Measurements from ENCODE around the gene MGAT5.
A peak's percentile ranks its signal among the peaks of the same experiment; 100 is the strongest.

Gene MGAT5

GRCh38 chr2:134220344-134220974 lies 33.4 kb upstream of the MGAT5 start:
- H3K4me1 Mint-ChIP-seq, result peaks cover 56% of the 10 kb centered on the region
- H3K4me3 Mint-ChIP-seq, result no peak overlapping the region
- DNase-seq (ENCODE audit: low spot score in 2 of 2) (no peak), ATAC-seq (replicated peaks; ENCODE audit: extremely low read depth, poor library complexity, severe bottlenecking) (no peak)
- H3K27ac Mint-ChIP-seq (ENCODE audit: low read depth), result no peak overlapping the region
- H3K36me3 Mint-ChIP-seq (ENCODE audit: insufficient read depth), result peaks cover 4% of the 10 kb centered on the region
- H3K9me3 Mint-ChIP-seq, result no peaks in the 10 kb centered on the region
- H3K27me3 Mint-ChIP-seq, result no peaks in the 10 kb centered on the region

- ATAC-seq (replicated peaks; ENCODE audit: extremely low read depth, poor library complexity, severe bottlenecking) (no peak), DNase-seq (ENCODE audit: low spot score in 2 of 2) (no peak)
- no peak overlapping the region for H3K27ac Mint-ChIP-seq (ENCODE audit: low read depth)
- H3K27me3 Mint-ChIP-seq, result no peaks in the 10 kb centered on the region
- no peaks in the 10 kb centered on the region for H3K36me3 Mint-ChIP-seq (ENCODE audit: insufficient read depth)
- H3K4me3 Mint-ChIP-seq, result no peak overlapping the region
- peaks cover 59% of the 10 kb centered on the region for H3K4me1 Mint-ChIP-seq
- no peaks in the 10 kb centered on the region for H3K9me3 Mint-ChIP-seq
Measured at GRCh38 chr2:134224005-134224404, 29.9 kb upstream of the MGAT5 start.

- no peaks in the 10 kb centered on the region for H3K36me3 Mint-ChIP-seq (ENCODE audit: insufficient read depth)
- DNase-seq (ENCODE audit: low spot score in 2 of 2), result no peak
- H3K27ac Mint-ChIP-seq (ENCODE audit: low read depth), result no peak overlapping the region
- peaks cover 55% of the 10 kb centered on the region for H3K4me1 Mint-ChIP-seq
- H3K9me3 Mint-ChIP-seq, result no peaks in the 10 kb centered on the region
- no peak for ATAC-seq (replicated peaks; ENCODE audit: extremely low read depth, poor library complexity, severe bottlenecking)
- H3K27me3 Mint-ChIP-seq, result no peaks in the 10 kb centered on the region
- H3K4me3 Mint-ChIP-seq, result no peak overlapping the region
Measured at GRCh38 chr2:134225173-134225572, 28.7 kb upstream of the MGAT5 start.

GRCh38 chr2:134225841-134226240 lies 28.0 kb upstream of the MGAT5 start:
- no peaks in the 10 kb centered on the region for H3K36me3 Mint-ChIP-seq (ENCODE audit: insufficient read depth)
- no peak overlapping the region for H3K27ac Mint-ChIP-seq (ENCODE audit: low read depth)
- peaks cover 54% of the 10 kb centered on the region for H3K4me1 Mint-ChIP-seq
- DNase-seq (ENCODE audit: low spot score in 2 of 2) (no peak), ATAC-seq (replicated peaks; ENCODE audit: extremely low read depth, poor library complexity, severe bottlenecking) (no peak)
- H3K4me3 Mint-ChIP-seq, result no peak overlapping the region
- no peaks in the 10 kb centered on the region for H3K9me3 Mint-ChIP-seq
- H3K27me3 Mint-ChIP-seq, result no peaks in the 10 kb centered on the region

GRCh38 chr2:134226601-134227000 lies 27.3 kb upstream of the MGAT5 start:
- no peak overlapping the region for H3K4me3 Mint-ChIP-seq
- peaks cover 54% of the 10 kb centered on the region for H3K4me1 Mint-ChIP-seq
- no peak overlapping the region for H3K27ac Mint-ChIP-seq (ENCODE audit: low read depth)
- H3K27me3 Mint-ChIP-seq, result no peaks in the 10 kb centered on the region
- no peaks in the 10 kb centered on the region for H3K36me3 Mint-ChIP-seq (ENCODE audit: insufficient read depth)
- H3K9me3 Mint-ChIP-seq, result no peaks in the 10 kb centered on the region
- no peak for DNase-seq (ENCODE audit: low spot score in 2 of 2)
- no peak for ATAC-seq (replicated peaks; ENCODE audit: extremely low read depth, poor library complexity, severe bottlenecking)

- peaks cover 5% of the 10 kb centered on the region for H3K9me3 Mint-ChIP-seq
- H3K27ac Mint-ChIP-seq (ENCODE audit: low read depth), result no peak overlapping the region
- H3K36me3 Mint-ChIP-seq (ENCODE audit: insufficient read depth), result peaks cover 2% of the 10 kb centered on the region
- ATAC-seq (replicated peaks; ENCODE audit: extremely low read depth, poor library complexity, severe bottlenecking), result no peak
- H3K4me1 Mint-ChIP-seq, result peaks cover 65% of the 10 kb centered on the region
- no peaks in the 10 kb centered on the region for H3K27me3 Mint-ChIP-seq
- no peak overlapping the region for H3K4me3 Mint-ChIP-seq
- DNase-seq (ENCODE audit: low spot score in 2 of 2), result no peak
Measured at GRCh38 chr2:134227666-134228065, 26.2 kb upstream of the MGAT5 start.

- peaks cover 2% of the 10 kb centered on the region for H3K36me3 Mint-ChIP-seq (ENCODE audit: insufficient read depth)
- peaks cover 73% of the 10 kb centered on the region for H3K4me1 Mint-ChIP-seq
- H3K9me3 Mint-ChIP-seq, result peaks cover 5% of the 10 kb centered on the region
- DNase-seq (ENCODE audit: low spot score in 2 of 2), result no peak
- no peaks in the 10 kb centered on the region for H3K27me3 Mint-ChIP-seq
- H3K4me3 Mint-ChIP-seq, result peak overlapping the region; percentile 27
- ATAC-seq (replicated peaks; ENCODE audit: extremely low read depth, poor library complexity, severe bottlenecking), result no peak
- H3K27ac Mint-ChIP-seq (ENCODE audit: low read depth), result no peak overlapping the region
Measured at GRCh38 chr2:134228493-134228903, 25.4 kb upstream of the MGAT5 start.

- Mint-ChIP-seq H3K27me3 (no peaks in the 10 kb centered on the region), H3K27ac (ENCODE audit: low read depth) (peak overlapping the region; percentile 6), H3K9me3 (peaks cover 5% of the 10 kb centered on the region), H3K4me1 (peaks cover 84% of the 10 kb centered on the region), H3K4me3 (no peak overlapping the region), H3K36me3 (ENCODE audit: insufficient read depth) (peaks cover 2% of the 10 kb centered on the region)
- DNase-seq (ENCODE audit: low spot score in 2 of 2), result no peak
- no peak for ATAC-seq (replicated peaks; ENCODE audit: extremely low read depth, poor library complexity, severe bottlenecking)
Measured at GRCh38 chr2:134229540-134229939, 24.3 kb upstream of the MGAT5 start.

GRCh38 chr2:134230885-134231284 lies 23.0 kb upstream of the MGAT5 start:
- Mint-ChIP-seq H3K27ac (ENCODE audit: low read depth) (no peak overlapping the region), H3K4me3 (no peak overlapping the region), H3K9me3 (peaks cover 5% of the 10 kb centered on the region), H3K4me1 (peaks cover 88% of the 10 kb centered on the region), H3K27me3 (no peaks in the 10 kb centered on the region), H3K36me3 (ENCODE audit: insufficient read depth) (peaks cover 2% of the 10 kb centered on the region)
- no peak for DNase-seq (ENCODE audit: low spot score in 2 of 2)
- no peak for ATAC-seq (replicated peaks; ENCODE audit: extremely low read depth, poor library complexity, severe bottlenecking)

GRCh38 chr2:134231301-134231964 lies 22.4 kb upstream of the MGAT5 start:
- DNase-seq (ENCODE audit: low spot score in 2 of 2) (no peak), ATAC-seq (replicated peaks; ENCODE audit: extremely low read depth, poor library complexity, severe bottlenecking) (no peak)
- Mint-ChIP-seq H3K27ac (ENCODE audit: low read depth) (peak overlapping the region; percentile 87), H3K36me3 (ENCODE audit: insufficient read depth) (peaks cover 2% of the 10 kb centered on the region), H3K4me3 (peak overlapping the region; percentile 51), H3K4me1 (peaks cover 88% of the 10 kb centered on the region), H3K9me3 (peaks cover 5% of the 10 kb centered on the region), H3K27me3 (no peaks in the 10 kb centered on the region)

- ATAC-seq (replicated peaks; ENCODE audit: extremely low read depth, poor library complexity, severe bottlenecking) (no peak), DNase-seq (ENCODE audit: low spot score in 2 of 2) (no peak)
- no peaks in the 10 kb centered on the region for H3K27me3 Mint-ChIP-seq
- peaks cover 5% of the 10 kb centered on the region for H3K9me3 Mint-ChIP-seq
- peaks cover 2% of the 10 kb centered on the region for H3K36me3 Mint-ChIP-seq (ENCODE audit: insufficient read depth)
- peaks cover 91% of the 10 kb centered on the region for H3K4me1 Mint-ChIP-seq
- H3K27ac Mint-ChIP-seq (ENCODE audit: low read depth), result peak overlapping the region; percentile 87
- H3K4me3 Mint-ChIP-seq, result peak overlapping the region; percentile 51
Measured at GRCh38 chr2:134231965-134232340, 21.9 kb upstream of the MGAT5 start.

- peak overlapping the region; percentile 87 for H3K27ac Mint-ChIP-seq (ENCODE audit: low read depth)
Measured at GRCh38 chr2:134232461-134232860, 21.4 kb upstream of the MGAT5 start.

More at GRCh38 chr2:134232461-134232860, 21.4 kb upstream of the MGAT5 start:
- ATAC-seq (replicated peaks; ENCODE audit: extremely low read depth, poor library complexity, severe bottlenecking) (peak; percentile 85), DNase-seq (ENCODE audit: low spot score in 2 of 2) (no peak)
- peak overlapping the region; percentile 51 for H3K4me3 Mint-ChIP-seq
- peaks cover 2% of the 10 kb centered on the region for H3K36me3 Mint-ChIP-seq (ENCODE audit: insufficient read depth)
- peaks cover 90% of the 10 kb centered on the region for H3K4me1 Mint-ChIP-seq
- H3K9me3 Mint-ChIP-seq, result peaks cover 5% of the 10 kb centered on the region
- no peaks in the 10 kb centered on the region for H3K27me3 Mint-ChIP-seq
